Superior temporal gyrus (tissue), 1 donor: ENCODE results near the gene C19orf67.
A peak's percentile ranks its signal among the peaks of the same experiment; 100 is the strongest.

Experiments
- DNase-seq: peaks from one replicate; pipeline ENCODE4 v3.0.0-alpha.2; 2016; ENCODE audit errors: extremely low spot score

Gene C19orf67

DNA sequence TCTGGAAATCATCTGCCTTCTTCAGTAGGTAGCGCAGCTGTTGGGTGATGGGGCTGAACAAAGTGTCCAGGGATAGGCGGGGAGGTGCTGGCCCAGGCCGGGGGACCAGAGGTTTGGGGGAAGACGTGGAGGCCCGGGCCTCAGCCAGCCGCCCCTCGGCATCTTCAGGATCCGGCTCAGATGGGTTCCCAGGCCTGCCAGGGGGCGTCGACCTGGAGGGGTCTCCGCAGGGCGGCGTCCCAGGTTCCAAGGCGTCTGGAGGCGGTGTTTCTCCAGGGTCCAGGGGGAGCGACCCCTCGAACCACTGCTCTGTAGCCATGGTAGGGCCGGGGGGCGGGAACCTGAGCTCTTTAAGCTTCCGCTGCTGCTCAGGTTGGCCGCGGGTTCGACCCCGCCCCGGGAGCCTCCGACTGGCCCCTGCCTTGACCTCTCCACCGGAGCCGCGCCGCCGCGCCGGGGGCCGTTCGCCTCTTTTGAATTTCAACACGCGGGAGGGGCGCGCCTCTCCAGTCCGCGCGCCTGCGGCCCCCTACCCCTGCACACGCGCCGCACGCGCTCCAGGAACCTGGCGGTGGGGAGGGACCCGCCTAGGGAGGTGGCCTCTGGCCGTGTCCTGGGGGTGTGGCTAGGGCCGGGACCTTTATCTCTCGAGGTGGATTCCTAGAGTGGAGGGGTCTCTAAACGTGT, at the start of gene C19orf67:
Gene C19orf67 (minus strand): TSS at position 475 of the 687 bp plus-strand sequence. CDS start 156 bp downstream, at position 319.
- DNase-seq: no peak

GRCh38 chr19:14135355-14135754, 49.8 kb upstream of the C19orf67 start:
- no peak for DNase-seq

- no peak for DNase-seq
Measured at GRCh38 chr19:14127929-14128509, 42.4 kb upstream of the C19orf67 start.

- DNase-seq: no peak
Measured at GRCh38 chr19:14127176-14127575, 41.6 kb upstream of the C19orf67 start.

GRCh38 chr19:14122924-14123323, 37.3 kb upstream of the C19orf67 start:
- no peak for DNase-seq

DNA sequence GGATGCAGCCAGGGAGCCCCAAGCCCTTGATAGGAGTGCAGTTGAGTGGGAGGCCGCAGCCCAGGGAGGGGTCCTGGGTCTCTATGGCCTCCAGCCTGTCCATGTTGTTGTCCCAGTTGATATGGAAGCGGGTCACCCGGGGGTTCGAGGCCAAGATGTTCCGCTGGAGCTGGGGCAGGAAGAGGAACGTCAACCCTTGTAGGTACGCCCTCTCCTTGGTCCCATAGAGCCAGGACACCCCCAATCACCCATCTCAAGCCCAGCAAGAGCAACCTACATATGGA, 34.9 kb upstream of the C19orf67 start:
- DNase-seq: no peak

DNA sequence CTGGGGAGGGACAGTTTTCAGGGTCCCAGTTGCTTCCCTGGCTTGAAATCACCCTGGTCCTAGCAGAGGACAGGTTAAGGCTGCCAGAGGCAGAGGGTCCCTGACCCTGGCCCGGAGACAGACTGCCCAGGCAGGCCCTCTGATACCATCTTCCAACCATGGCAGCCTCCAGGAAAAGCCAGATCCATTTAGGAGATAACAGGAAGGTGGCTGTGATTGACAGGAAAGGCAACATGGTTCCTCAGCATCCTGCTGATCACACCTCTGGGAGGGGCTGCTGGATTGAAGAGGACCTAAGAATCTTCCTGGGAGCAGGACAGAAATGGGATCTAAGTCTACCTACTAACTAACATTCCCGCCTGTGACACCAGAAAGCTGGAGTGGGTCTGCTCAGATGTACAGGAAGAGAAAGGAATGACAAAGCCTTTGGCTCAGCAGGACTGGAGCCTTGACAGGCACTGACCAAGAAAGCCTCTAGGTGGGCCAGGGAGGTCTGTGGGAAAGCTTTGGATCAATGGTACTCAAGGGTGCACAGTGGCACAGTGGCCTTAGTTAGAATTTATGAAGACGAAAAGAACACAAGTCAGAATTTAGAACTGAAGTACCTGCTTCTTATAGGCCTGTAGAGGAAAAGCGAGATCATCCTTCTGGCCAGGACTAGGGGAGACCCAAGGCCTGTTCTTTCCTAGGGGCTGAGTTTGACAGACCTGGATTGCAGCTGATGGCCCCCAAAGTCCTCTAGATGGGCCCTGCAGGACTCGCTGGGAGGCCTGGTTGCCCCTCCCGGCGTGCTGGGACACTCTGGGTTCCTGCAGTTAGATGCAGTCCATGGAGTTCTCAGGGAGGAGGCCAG, 34.3 kb upstream of the C19orf67 start:
- DNase-seq: no peak

DNA sequence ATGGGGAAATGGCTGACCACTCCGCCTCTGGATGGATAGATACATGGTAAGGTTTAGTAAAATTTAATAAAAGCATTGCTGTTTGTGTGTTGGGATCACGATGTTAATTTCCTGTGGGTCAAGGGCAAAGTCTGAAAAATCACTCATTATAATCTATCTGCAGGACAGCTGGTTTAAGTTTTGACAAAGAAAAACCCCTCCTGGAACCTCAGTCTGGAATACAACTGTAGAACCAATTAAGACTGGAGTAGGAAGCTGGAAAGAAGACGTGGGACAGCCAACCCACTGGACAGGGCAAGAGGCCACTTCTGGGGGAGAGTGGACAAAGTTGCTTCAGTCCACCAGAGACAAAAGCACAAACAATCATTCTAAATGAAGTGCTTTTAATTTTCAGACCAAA, 33.6 kb upstream of the C19orf67 start:
- DNase-seq: no peak

GRCh38 chr19:14118165-14119051, 32.8 kb upstream of the C19orf67 start:
- DNase-seq: peak; percentile 71

DNA sequence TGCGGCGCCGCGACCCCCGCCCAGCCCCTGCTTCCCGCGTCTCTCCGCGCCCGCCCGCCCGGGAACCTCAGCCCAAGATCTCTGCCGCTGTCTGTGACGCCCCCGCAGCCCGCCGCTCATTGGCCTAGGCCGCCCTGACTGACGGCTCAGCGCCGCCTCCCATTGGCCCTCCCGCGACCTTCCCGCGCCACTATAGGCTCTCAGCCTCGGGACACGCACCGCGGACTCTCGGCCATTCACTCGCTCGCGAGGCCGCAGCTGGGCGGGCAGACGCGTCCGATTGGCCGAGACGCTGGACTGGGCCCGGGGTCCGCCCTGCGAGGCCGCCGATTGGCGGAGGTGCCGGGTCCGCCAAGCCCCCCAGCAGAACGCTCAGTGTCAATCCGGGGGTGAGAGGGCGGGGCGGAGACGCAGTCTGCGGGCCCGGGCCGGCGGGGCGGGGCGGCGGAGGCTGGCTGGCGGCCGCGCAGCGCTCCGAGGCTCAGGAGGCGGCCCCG, 32.1 kb upstream of the C19orf67 start, which contains the start of gene PRKACA:
Gene PRKACA (minus strand): TSS at position 95 of the 497 bp plus-strand sequence. CDS start 215 bp downstream, outside the sequence.
- DNase-seq: peak; percentile 98

DNA sequence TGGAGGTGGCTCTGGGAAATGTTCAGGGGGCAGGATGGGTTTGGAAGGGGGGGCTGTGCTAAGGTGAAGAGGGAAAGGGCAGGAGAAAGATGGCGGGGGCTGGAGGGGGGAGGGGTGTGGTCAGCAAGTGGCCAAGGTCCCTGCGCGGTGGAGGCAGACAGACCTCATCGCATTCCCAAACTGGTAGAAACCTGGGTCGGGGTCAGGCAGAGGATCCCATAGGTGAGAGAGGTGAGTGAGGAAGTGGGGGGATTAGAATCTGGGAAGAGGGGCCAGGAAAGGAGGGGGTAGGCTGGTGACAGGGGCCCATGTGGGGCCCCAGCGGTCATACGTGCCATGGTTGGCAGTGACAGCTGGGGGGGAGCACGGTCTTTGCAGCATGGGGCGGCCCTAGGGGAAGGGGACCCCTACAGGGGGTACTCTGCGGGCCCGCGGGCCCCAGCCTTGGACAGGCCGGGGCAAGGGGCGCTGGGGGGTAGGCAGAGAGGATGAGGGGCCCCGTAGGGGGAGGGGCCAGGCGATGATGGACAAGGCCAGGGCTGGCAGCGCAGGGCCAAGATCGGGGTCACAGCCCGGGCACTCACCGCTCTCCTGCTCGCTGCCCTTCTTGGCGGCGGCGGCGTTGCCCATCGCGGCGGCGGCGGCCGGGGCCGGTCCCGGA, 31.5 kb upstream of the C19orf67 start:
- DNase-seq: no peak

DNA sequence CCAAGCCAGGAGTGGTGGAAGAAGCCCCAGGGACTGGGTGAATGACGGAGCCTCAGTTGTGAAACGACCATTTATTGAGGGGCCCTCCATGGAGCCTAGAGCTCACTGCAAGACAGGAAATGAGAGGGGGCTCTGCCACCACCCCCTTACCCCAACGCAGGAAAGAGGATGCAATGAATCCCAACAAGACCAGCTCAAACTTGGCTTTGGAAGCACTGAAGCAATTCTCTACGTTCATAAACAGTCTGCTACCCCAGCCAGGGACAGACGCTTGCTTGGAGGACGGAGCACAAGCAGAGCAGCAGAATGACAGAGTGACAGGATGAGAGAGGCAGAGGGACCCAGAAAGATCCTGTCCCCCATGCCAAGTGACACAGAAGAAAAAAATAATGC, 30.9 kb upstream of the C19orf67 start:
- DNase-seq: no peak

DNA sequence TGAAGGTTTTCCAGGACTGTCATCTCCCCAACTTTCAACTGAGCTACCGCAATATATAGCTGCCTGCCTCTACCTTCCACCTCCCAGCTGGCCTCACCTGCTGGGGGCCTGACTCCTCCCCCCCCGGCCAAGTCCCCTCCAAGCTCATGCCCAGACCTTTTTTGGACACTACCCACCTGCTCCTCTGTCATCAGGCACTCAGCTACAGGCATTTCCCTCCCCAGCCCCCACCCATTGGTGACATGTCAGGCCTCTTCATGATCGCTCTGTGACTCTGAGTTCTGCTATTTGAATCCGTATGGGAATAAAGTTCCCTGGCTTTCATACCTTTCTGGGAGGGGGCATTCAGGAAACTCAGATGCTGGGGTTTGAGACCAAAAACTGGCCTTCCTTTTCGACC, 30.2 kb upstream of the C19orf67 start:
- no peak for DNase-seq

- DNase-seq: no peak
Measured at GRCh38 chr19:14114854-14115253, 29.3 kb upstream of the C19orf67 start.

DNA sequence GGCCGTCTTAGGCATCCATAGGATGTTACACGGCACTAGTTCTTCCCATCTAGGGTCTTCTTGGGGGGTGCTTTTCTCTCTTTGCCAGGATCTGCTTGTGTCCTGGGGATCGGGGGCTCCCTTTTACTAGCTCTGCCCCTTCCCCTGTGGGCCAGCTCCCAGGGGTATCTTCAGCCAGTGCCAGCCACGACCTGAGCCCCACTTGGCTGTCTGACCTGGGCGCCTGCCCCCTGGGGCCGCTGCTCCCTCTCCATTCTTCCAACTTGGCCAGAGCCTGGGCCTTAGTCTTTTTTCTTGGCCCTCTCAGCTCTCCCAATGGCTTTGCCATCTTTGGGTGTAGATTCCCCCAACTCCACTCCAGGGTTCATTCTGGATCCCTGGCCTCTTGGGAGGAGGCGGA, 28.9 kb upstream of the C19orf67 start:
- DNase-seq: no peak

DNA sequence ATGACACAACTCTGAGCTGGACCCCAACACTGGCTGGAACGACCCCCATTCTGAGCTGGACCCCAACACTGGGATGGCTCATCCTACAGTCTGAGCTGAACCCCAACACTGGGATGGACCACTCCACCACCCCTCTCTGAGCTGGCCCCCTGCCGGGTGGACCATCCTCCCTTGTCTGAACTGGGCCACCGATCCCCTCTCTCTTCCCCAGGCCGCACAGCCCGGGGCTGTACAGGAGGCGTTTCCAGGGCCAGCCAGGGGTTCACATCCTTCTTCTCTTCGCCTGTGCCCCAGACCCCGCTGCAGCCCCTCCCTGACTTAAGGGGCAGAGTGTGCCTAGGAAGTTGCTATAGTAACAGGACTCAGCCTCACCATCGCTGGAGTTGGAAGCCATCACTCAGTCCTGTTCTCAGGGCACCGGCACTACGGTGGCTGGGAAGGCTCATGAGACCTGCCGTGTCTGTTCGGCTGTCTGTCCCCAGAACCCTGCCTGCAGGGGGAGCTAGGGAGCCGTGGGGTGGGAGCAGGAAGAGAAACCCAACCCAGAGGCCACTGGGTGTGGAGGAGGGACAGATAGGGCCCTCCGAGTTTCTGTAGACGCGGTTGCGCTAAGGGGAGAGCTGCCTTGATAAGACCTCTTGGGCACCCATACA, 28.3 kb upstream of the C19orf67 start:
- no peak for DNase-seq

DNA sequence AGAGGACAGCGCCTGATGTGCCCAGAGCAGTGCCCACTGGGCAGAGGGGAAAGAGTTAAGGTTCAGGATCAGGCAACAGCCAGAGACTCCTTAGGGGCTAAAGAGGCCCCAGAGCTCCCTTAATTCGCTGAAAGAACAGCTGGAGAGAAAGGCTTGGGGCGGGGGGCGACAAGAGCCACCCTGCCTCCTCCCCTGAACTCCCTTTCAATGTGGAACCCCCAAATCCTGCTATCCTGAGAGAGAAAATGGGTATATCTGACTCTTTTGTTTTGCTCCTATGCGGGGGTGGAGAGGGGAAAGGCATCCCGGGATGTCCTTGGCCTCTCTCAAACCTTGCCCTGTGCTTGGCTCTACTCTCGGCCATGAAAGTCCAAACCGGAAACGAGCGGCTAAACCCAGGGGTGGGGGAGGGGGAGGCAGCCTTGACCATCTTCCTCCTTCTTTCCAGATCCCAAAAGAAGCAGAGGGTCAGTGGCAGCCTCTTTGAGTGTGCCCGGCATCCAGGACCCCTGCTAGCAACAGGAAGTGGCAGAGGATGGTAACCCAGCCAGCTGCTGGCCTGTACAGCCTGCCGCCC, 27.3 kb upstream of the C19orf67 start:
- DNase-seq: no peak

GRCh38 chr19:14112051-14112808, 26.6 kb upstream of the C19orf67 start:
- no peak for DNase-seq

DNA sequence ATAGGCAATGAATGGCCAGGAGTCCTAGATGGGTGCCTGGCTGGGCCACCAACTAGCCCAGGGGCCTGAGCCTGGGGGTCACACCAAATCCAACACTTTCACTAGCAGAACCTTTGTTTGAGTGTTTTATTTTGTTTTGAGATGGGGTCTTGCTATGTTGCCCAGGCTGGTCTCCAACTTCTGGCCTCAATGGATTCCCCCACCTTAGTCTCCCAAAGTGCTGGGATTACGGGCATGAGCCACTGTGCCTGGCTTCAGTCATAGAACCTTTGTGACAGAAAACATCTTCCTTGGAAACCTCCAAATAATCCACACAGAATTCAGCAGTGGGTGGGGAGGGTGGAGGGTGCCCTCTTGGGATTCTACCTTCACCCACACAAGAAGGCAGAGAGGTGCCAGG, 25.9 kb upstream of the C19orf67 start:
- DNase-seq: no peak
